OCI-LY7 (cell line): ENCODE results near the gene NFIX. TPM values are rescaled to one million over a fixed set of nuclear protein-coding genes. Genes with fewer than 3 reads are reported as not detected.

Experiments
- BruUV-seq: library from RNA; stranded (reverse); fragments of 400-500 nt; replicated peaks from 2 replicates; lab custom pipeline; 2021; lab: Mats Ljungman, UMichigan
- CTCF ChIA-PET: fragments of 300-600 bp; sonication (Branson Sonifier 250); formaldehyde crosslinking; loops from one replicate; lab custom pipeline; 2022; ENCODE audit warnings: antibody characterized with exemption; ENCODE audit not compliant: unreplicated experiment; lab: Charles Lee
- POLR2A ChIA-PET: fragments of 300-600 bp; sonication (Branson Sonifier 250); formaldehyde crosslinking; loops from one replicate; lab custom pipeline; 2022; ENCODE audit warnings: antibody characterized with exemption; lab: Charles Lee
- DNase-seq: peaks from one replicate; pipeline ENCODE4 v3.0.0-alpha.2; 2015; ENCODE audit warnings: low spot score
- H2AFZ ChIP-seq: fragments of 200-600 bp; sonication (generic), shearing (Covaris generic); 2 replicates; pipeline ENCODE4 v1.6.1; 2014; ENCODE audit warnings: mild to moderate bottlenecking, antibody characterized with exemption, low read length, moderate library complexity
- H3K27ac ChIP-seq: fragments of 200-600 bp; sonication (generic); 2 replicates; pipeline ENCODE4 v1.5.1; 2014; ENCODE audit warnings: mixed run types, low read depth, mild to moderate bottlenecking, moderate library complexity, low read length, inconsistent platforms; ENCODE audit not compliant: poor library complexity, severe bottlenecking
- H3K36me3 ChIP-seq: fragments of 200-600 bp; sonication (generic); 2 replicates; pipeline ENCODE4 v1.6.1; 2014; ENCODE audit warnings: mild to moderate bottlenecking, antibody characterized with exemption, low read length, moderate library complexity, mixed read lengths; ENCODE audit not compliant: insufficient read depth
- H3K4me1 ChIP-seq: fragments of 200-600 bp; sonication (generic); 2 replicates; pipeline ENCODE4 v1.5.1; 2014; ENCODE audit warnings: mild to moderate bottlenecking, low read length; ENCODE audit not compliant: insufficient read depth, poor library complexity, severe bottlenecking
- H3K4me2 ChIP-seq: fragments of 200-600 bp; sonication (generic); 2 replicates; pipeline ENCODE4 v1.6.1; 2014; ENCODE audit warnings: mild to moderate bottlenecking, low read length
- H3K4me3 ChIP-seq: fragments of 200-600 bp; sonication (generic); 2 replicates; pipeline ENCODE4 v1.5.1; 2014; ENCODE audit warnings: mild to moderate bottlenecking, low read depth, low read length; ENCODE audit not compliant: poor library complexity, severe bottlenecking
- H3K79me2 ChIP-seq: fragments of 200-600 bp; sonication (generic); 2 replicates; pipeline ENCODE4 v1.6.1; 2016; ENCODE audit warnings: low read depth, mild to moderate bottlenecking, low read length, moderate library complexity, mixed read lengths; ENCODE audit not compliant: insufficient read depth
- H3K9me2 ChIP-seq: fragments of 200-600 bp; sonication (generic); 2 replicates; pipeline ENCODE4 v1.6.1; 2016; ENCODE audit warnings: mild to moderate bottlenecking, low read length, mixed read lengths; ENCODE audit not compliant: insufficient read depth
- H3K9me3 ChIP-seq: fragments of 200-600 bp; sonication (generic); 2 replicates; pipeline ENCODE4 v1.6.1; 2014; ENCODE audit warnings: mild to moderate bottlenecking, mixed run types, low read length, mixed read lengths
- H4K20me1 ChIP-seq: fragments of 200-600 bp; sonication (generic); 2 replicates; pipeline ENCODE4 v1.6.1; 2014; ENCODE audit warnings: mild to moderate bottlenecking, antibody characterized with exemption, low read length, moderate library complexity, mixed read lengths; ENCODE audit not compliant: insufficient read depth
- EZH2phosphoT487 ChIP-seq: fragments of 200-600 bp; sonication (generic); IDR thresholded peaks from 2 replicates; pipeline ENCODE4 v1.6.1; 2018; ENCODE audit warnings: low read depth, borderline replicate concordance, mild to moderate bottlenecking, mixed run types, antibody characterized with exemption, low read length, moderate library complexity, mixed read lengths
- intact Hi-C: fragments of 100-400 bp; cut with micrococcal nuclease; formaldehyde crosslinking; loops from one replicate; pipeline ENCODE4 v1.10.0; 2022; ENCODE audit not compliant: unreplicated experiment
- total RNA-seq, 2 experiments: library from RNA; depleted of rRNA in 1 of 2; stranded (reverse); fragments of >200 nt in 1 of 2; shearing (Covaris generic) in 1 of 2; gene quantifications; 2 replicates each; pipeline ENCODE4 v1.2.3, GENCODE V29; 2014 to 2022
- TF ChIP-seq, protein P1 (sequence below): fragments of 200-600 bp; sonication (generic); conservative IDR thresholded peaks from 2 replicates; pipeline ENCODE4 v1.5.1; 2014; ENCODE audit warnings: mild to moderate bottlenecking, antibody characterized with exemption, low read length, moderate library complexity, mixed read lengths

The NFIX gene
- total RNA-seq, 2 experiments from 2014 or later = 0.16 to 0.72 TPM

DNA sequence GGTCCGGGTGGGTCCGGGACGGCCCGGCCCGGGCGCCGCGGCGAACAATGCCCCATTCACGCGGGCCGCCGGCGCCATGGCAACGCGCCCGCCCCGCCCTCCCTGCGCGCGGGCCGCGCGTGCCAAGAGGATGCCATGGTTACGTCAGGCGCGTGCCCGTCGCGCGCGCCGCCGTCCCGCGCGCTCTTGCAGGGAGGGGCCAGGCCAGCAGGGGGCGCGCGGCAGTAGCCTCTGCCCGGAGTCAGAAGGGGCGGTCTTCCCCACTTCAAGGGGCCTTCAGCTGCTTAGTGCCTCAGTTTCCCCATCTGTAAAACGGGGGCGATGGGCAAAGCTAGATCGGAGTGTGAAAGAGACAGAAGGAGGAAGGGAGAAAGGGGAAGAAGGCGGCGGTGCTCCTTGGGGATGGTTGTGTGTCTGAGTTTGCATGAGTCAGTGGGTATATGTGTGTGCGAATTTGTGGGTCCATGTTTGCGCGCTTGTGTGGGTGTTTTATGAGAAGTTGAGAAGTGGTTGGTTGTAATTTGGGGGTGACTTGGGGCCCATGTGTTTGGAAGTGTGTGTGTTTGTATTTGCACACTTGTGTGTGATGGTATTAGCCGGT is 11.6 kb upstream of the NFIX start:
- H3K36me3 ChIP-seq = no peaks in the 10 kb centered on the region
- intact Hi-C loops = loop anchor here (2.0 kb wide), 1 partner anchor 77 kb away; no protein-coding TSS in a partner anchor
- H3K4me1 ChIP-seq = no peaks in the 10 kb centered on the region
- H3K4me3 ChIP-seq = peak overlapping the region; percentile 51
- peak overlapping the region; percentile 48; the same call in 1 of the 2 replicates for H2AFZ ChIP-seq
- BruUV-seq = no TSS peak
- no peak overlapping the region for H3K27ac ChIP-seq
- no peaks in the 10 kb centered on the region for H3K9me2 ChIP-seq
- DNase-seq = peak; percentile 79
- no peaks in the 10 kb centered on the region for H3K9me3 ChIP-seq
- H3K4me2 ChIP-seq = peak overlapping the region; percentile 59
- H3K79me2 ChIP-seq = no peaks in the 10 kb centered on the region
- CTCF ChIA-PET = interaction anchor here (0.6 kb wide), 2 partner anchors 50 to 77 kb away, joined by 3 to 8 read pairs; no protein-coding TSS in a partner anchor
- TF ChIP-seq, protein P1, sequence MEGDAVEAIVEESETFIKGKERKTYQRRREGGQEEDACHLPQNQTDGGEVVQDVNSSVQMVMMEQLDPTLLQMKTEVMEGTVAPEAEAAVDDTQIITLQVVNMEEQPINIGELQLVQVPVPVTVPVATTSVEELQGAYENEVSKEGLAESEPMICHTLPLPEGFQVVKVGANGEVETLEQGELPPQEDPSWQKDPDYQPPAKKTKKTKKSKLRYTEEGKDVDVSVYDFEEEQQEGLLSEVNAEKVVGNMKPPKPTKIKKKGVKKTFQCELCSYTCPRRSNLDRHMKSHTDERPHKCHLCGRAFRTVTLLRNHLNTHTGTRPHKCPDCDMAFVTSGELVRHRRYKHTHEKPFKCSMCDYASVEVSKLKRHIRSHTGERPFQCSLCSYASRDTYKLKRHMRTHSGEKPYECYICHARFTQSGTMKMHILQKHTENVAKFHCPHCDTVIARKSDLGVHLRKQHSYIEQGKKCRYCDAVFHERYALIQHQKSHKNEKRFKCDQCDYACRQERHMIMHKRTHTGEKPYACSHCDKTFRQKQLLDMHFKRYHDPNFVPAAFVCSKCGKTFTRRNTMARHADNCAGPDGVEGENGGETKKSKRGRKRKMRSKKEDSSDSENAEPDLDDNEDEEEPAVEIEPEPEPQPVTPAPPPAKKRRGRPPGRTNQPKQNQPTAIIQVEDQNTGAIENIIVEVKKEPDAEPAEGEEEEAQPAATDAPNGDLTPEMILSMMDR = peak; percentile 82
- no peak for TF ChIP-seq EZH2phosphoT487
- POLR2A ChIA-PET = no interaction called here
- H4K20me1 ChIP-seq = no peaks in the 10 kb centered on the region

DNA sequence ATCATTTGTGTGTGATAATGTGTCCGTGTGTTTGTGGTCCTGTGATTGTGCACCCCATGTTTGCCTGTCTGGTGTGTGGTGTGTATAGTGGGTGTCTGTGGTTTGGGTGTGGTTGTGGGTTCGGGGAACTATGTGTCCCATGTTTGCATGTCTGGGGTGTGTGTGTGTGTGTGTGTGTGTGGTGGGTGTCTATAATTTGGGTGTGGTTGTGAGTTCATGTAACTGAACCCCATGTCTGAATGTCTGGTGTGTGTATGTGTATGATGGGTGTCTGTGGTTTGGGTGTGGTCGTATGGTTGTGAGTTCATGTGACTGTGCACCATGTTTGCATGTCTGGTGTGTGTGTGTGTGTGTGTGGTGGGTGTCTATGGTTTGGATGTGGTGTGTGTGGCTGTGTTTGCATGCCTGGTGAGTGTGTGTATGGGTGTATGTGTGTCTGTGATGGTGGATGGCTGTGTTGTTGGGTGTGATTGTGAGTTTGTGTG is 11.1 kb upstream of the NFIX start:
- intact Hi-C loops = no loop called here
- H3K27ac ChIP-seq = no peak overlapping the region
- POLR2A ChIA-PET = no interaction called here
- H4K20me1 ChIP-seq = no peaks in the 10 kb centered on the region
- H3K4me3 ChIP-seq = no peak overlapping the region
- no TSS peak for BruUV-seq
- no peak overlapping the region for H3K4me2 ChIP-seq
- no peaks in the 10 kb centered on the region for H3K9me2 ChIP-seq
- CTCF ChIA-PET = interaction anchor here (0.6 kb wide), 1 partner anchor 77 kb away, joined by 8 read pairs; no protein-coding TSS in a partner anchor
- no peaks in the 10 kb centered on the region for H3K36me3 ChIP-seq
- TF ChIP-seq EZH2phosphoT487 = no peak
- TF ChIP-seq, protein P1 = no peak
- H3K79me2 ChIP-seq = no peaks in the 10 kb centered on the region
- no peaks in the 10 kb centered on the region for H3K4me1 ChIP-seq
- no peak for DNase-seq
- H3K9me3 ChIP-seq = no peaks in the 10 kb centered on the region
- H2AFZ ChIP-seq = no peak overlapping the region

DNA sequence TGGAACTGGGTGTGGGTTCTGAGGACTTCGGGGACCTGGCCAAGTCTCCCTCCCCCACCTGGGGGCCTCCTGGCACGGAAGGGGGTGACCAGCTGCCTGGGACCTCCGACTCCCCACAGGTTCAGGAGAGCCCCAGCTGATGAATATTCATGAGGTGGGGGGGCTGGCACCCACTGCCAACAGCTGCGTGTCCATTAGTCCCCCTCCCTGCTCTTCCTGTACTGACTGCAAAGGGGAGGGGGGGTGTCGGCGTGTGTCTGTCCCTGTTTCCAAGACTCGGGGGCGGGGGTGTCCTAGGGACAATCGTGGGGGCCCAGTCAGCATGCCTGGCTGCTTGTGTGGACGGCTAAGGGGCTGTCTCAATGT is 10.6 kb upstream of the NFIX start:
- CTCF ChIA-PET = interaction anchor here (0.8 kb wide), 1 partner anchor 77 kb away, joined by 3 read pairs; no protein-coding TSS in a partner anchor
- POLR2A ChIA-PET = interaction anchor here (0.8 kb wide), 1 partner anchor 344 kb away, joined by 3 read pairs; no protein-coding TSS in a partner anchor
- BruUV-seq = no TSS peak
- H3K4me3 ChIP-seq = no peak overlapping the region
- H3K4me2 ChIP-seq = no peak overlapping the region
- no peak overlapping the region for H3K27ac ChIP-seq
- H3K79me2 ChIP-seq = no peaks in the 10 kb centered on the region
- intact Hi-C loops = no loop called here
- no peaks in the 10 kb centered on the region for H3K9me3 ChIP-seq
- no peaks in the 10 kb centered on the region for H3K9me2 ChIP-seq
- H4K20me1 ChIP-seq = no peaks in the 10 kb centered on the region
- no peak overlapping the region for H2AFZ ChIP-seq
- no peaks in the 10 kb centered on the region for H3K4me1 ChIP-seq
- TF ChIP-seq, protein P1 = no peak
- no peak for TF ChIP-seq EZH2phosphoT487
- H3K36me3 ChIP-seq = no peaks in the 10 kb centered on the region
- DNase-seq = no peak
